Measurements from ENCODE around the gene FAM228A.
"Not testable (repeated sequence)": the region's sequence is repeated elsewhere in the genome, so short reads cannot be mapped to it uniquely, and the experiment has no call there.

FAM228A gene

DNA sequence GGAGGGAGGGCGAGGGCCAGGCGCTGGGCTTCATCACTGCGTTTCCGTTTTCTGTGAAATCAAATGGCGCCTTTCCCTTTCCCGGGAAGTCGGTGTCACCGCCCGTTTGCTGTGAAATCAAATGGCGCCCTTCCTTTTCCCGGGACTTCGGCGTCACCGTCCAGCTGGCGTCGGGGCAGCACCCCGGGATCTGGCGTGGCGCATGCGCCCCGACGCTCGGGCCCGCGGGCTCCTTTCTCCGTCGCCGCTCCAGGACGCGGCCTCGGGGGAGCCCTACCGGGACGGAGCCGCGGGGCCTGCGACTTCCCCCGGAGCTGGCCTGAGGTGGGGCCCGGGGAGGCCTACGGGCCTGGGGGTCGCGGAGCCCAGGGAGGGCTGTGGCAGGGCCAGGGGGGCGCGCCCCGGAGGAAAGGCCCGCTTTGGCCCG lies at the start of gene FAM228A:
TSS of gene FAM228A (plus strand) at position 203 of the 427 bp plus-strand sequence. CDS start 428 bp downstream, outside the sequence.
- no peak for DNase-seq (ENCODE audit: low read depth in 4 of 4, low spot score in 1 of 4)

DNA sequence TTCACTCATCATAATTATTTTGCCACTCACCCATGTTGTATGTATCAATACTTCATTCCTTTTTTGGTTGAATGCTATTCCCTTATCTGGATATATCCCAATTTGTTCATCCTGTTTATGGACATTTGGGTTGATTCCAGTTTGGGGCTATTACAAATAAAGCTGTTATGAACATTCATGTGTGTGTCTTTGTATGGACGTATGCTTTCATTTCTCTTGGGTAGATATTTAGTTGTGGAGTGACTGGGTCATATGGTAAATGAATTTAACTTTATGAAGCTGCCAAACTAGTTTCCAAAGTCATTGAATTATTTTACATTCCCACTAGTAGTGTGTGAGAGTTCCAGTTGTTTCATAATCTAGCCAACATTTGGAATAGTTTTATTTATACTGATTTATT lies 48.9 kb upstream of the FAM228A start:
- DNase-seq (ENCODE audit: low read depth in 4 of 4, low spot score in 1 of 4): no peak

DNA sequence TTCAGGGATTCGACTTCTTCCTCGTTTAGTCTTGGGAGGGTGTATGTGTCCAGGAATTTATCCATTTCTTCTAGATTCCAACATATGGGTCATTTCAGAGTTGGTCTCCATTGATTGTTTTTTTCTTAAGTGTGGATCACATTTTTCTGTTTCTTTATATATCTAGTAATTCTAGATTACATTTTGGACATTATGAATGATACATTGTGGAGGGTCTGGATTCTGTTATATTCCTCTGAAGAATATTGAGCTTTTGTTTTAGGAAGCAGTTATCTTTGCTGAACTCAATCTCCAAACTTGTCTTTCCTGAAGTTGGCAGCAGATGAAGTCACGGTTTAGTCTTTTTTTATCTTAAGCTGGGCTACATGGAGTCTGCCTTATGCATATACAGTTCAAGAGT lies 42.3 kb upstream of the FAM228A start:
- DNase-seq (ENCODE audit: low read depth in 4 of 4, low spot score in 1 of 4): no peak

DNA sequence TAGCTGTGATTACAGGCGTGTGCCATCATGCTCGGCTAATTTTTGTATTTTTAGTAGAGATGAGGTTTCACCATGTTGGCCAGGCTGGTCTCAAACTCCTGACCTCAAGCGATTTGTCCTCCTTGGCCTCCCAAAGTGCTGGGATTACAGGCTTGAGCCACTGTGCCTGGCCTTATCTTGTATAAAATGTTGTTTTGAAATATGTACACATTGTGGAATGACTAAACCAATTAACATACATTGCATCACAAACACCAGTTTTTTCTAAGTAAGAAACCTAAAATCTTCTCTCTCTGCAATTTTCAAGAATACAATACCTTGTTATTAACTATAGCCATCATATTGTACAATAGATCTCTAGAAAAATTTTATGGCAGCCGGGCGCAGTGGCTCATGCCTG lies 34.5 kb upstream of the FAM228A start:
- DNase-seq (ENCODE audit: low read depth in 4 of 4, low spot score in 1 of 4): not testable (repeated sequence)

DNA sequence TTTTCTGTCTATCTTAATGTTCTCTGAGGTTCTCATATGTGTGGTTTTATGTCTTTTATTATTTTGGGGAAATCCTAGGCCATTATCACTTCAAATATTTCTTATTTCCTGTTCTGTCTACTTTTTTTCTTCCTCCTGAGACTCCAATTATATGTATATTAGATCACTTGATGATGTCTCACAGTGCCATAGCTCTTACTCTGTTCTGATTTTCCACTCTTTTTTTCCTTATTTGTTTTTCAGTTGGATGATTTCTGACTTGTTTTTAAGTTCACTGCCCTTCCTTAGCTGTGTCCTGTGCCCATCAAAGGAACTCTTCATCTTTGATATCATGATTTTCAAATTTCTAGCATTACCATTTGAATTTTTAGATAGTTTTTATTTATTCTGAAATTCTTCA lies 27.5 kb upstream of the FAM228A start:
- no peak for DNase-seq (ENCODE audit: low read depth in 4 of 4, low spot score in 1 of 4)

DNA sequence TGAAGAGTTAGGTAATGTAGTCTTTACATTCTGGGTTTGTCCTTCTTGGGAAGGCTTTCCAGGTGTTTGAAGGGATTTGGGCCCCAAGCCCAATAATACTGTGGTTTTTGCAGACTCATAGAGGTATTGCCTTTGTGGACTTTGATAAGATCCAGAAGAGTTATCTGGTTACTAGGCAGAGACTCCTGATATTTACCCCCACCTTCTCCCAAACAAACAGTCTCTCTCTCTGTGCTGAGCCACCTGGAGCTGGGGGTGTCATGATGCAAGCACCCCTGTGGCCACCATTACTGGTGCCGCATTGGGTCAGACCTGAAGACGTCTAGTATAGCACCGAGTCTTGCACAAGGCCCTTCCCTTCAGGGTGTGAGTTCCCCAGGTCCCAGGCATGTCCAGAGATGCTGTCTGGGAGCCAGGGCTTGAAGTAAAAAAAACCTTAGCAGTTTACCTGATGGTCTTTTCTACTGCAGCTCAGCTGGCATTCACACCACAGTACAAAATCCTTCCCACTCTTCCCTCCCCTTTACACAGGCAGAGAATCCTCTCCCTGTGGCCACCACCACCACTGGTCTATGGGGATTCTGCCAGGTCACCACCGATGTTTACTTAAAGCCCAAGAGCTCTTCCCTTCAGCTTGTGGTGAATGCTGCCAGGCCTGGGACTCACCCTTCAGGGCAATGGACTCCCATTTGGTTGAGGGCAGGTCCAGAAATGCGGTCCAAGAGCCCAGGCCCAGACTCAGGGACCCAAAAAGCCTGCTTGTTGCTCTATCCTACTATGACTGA lies 22.2 kb upstream of the FAM228A start:
- DNase-seq (ENCODE audit: low read depth in 4 of 4, low spot score in 1 of 4): no peak

DNA sequence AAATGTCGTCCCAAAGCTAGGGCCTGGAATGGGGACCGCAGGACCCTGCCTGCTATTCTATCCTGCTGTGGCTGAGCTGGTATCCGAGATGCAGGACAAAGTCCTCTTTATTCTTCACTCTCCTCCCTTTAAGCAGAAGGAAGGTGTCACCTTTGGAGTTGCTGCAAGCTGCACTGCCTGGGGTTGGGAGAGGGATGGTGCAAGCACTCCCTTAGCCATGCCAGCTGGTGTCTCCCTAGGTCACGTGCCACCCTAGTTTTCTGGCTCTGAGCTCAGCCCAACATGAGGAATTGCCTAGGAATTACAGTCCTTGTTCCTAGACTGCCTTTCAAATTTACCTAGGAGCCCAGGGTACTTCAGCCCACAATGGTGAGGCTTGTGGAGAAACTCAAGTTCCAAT lies 21.4 kb upstream of the FAM228A start:
- no peak for DNase-seq (ENCODE audit: low read depth in 4 of 4, low spot score in 1 of 4)

DNA sequence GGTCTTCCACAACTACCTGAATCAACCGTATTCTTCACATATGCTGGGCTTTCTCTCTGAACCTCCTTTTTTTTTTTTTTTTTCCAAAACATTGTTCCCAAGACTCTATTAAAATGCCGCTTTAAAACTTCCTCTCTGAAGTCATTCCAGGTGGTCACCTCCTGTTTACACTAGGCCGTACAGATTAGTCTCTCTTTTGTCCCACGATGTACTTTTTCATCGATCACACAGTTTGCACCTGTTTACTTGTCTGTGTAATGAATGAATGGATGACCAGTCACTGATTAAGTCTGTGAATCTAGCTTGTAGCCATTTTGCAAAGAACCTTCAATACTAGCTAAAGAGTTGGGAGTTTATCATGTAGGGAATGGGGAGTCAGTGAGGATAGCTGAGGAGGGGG lies 16.7 kb upstream of the FAM228A start:
- no peak for DNase-seq (ENCODE audit: low read depth in 4 of 4, low spot score in 1 of 4)

DNA sequence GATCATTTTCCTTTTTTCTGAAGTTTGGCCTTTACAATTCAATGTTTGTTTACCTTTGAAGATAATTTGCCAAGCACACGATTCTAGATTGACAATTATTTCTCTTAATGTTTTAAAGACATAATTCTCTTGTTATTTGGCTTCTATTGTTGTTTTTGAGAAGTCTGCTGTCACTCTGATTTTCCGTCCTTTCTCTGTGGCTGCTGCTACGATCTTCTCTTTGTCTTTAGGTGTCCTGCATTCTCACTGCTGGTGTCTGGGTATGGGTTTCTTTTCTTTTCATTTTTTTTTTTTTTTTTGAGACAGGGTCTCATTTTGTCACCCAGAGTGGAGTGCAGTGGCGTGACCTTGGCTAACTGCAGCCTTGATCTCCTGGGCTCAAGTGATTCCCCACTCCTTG lies 15.1 kb upstream of the FAM228A start:
- DNase-seq (ENCODE audit: low read depth in 4 of 4, low spot score in 1 of 4): no peak

DNA sequence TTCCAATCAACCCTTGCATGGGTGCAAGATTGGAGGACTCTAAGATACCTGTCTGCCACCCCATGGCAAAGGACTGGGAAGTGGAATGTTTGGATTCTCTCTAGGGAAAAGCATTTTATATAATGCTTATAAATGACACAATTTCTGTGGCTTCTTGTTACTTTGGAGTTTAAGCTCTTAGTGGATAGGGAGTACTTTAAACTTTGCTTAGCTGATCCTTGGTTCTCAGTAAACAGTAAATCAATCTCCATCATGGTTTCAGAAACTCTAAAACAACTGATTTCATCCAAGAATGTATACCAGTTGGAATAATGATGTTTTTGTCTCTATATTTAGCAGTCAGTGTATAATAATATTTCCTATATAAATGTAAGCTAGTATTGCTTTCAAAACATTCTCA lies 14.1 kb upstream of the FAM228A start:
- DNase-seq (ENCODE audit: low read depth in 4 of 4, low spot score in 1 of 4): no peak

DNA sequence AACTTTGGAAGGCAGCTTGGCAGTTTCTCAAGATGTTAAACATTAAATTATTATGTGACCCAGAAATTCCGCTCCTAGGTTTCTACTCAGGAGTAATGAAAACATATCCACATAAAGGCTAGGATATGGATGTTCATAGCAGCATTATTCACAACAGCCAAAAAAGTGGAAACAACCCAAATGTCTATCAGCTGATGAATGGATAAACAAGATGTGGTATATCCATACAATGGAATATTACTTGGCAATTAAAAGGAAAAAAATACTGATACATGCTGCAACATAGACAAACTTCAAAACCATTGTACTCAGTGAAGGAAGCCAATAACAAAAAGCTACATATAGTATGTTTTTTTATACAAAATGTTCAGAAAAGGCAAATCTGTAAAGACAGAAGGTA lies 12.4 kb upstream of the FAM228A start:
- DNase-seq (ENCODE audit: low read depth in 4 of 4, low spot score in 1 of 4): no peak

DNA sequence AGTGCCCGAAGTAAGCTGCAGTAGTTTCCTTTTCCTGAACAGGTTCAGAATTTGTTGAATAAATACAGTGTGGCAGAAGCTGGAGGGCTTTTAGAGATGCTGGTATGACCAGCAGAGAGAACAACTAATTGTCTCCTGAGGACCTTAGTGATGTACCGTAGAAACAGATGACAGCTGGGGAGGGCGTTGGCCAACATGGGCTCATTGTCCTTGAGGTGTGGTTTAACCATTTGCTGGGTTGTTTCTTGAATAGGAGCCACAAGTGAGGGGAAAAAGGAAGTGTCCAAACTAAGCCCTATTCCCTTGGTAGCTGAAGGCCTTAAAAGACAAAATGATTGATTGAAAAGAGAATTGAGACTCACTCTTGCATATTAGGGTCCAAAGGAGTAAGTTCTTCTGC lies 11.7 kb upstream of the FAM228A start:
- no peak for DNase-seq (ENCODE audit: low read depth in 4 of 4, low spot score in 1 of 4)

DNA sequence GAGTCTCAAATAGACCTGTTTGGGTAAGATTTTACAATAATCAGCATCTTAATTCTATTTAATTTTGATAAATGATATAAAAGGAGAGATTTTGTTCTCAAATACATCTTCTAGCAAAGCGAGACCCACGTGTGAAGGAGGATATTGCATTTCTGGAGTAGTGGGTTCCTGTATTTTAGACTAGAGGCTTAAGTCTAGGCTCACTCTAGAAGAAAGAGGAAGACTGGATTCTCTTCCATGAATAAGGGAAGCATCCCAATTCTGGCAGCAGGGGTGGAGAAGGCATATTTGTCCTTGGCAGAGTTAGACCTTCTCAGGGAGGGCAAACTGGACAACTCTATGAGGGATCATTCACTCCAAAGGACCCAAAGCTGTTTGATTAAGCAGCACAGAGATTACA lies 11.3 kb upstream of the FAM228A start:
- DNase-seq (ENCODE audit: low read depth in 4 of 4, low spot score in 1 of 4): no peak

DNA sequence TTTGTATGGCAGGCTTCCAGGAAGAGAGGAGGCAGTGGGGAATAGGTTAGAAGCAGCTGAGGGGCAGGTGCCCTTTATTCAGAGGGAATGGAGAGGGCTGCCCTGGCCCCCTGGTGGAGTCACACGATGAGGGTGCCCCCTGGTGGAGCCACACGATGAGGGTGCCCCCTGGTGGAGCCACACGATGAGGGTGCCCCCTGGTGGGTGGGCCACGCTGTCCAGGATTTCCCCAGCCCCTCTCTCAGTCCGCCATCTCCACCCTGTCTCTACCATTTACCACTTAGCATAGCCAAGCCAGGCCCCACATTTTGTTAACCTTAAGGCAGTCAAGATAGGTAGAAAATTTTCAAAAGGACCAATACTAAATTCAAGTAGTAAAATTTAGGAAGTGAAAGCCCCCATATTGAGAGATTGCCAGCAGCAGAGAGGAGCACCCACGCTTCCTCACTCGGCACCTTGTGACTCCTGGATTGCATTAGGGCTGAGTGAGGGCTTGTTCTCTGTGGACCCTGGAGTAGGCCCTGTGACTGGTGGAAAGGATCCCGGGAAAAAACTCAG lies 10.4 kb upstream of the FAM228A start:
- DNase-seq (ENCODE audit: low read depth in 4 of 4, low spot score in 1 of 4): peak; percentile 2 to 24 (median 8)

DNA sequence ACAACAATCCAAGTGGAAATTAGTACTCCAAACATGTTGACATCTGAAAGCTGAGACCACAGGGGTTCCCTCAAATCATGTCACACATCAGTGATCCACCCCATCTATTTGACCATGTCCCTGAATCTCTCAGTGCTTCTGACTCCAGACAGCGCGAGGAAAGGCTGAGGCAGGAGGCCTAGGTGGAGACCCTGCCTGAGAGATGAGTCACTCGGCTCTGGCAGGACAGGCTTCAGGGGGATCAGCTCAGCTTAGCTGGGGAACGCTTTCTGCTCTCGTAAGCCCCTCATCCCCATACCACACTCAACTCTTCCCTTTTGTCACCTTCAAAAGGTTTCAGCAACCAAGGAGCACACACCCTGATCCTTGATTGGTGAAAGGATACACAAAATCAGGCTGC lies 5.8 kb upstream of the FAM228A start:
- no peak for DNase-seq (ENCODE audit: low read depth in 4 of 4, low spot score in 1 of 4)

DNA sequence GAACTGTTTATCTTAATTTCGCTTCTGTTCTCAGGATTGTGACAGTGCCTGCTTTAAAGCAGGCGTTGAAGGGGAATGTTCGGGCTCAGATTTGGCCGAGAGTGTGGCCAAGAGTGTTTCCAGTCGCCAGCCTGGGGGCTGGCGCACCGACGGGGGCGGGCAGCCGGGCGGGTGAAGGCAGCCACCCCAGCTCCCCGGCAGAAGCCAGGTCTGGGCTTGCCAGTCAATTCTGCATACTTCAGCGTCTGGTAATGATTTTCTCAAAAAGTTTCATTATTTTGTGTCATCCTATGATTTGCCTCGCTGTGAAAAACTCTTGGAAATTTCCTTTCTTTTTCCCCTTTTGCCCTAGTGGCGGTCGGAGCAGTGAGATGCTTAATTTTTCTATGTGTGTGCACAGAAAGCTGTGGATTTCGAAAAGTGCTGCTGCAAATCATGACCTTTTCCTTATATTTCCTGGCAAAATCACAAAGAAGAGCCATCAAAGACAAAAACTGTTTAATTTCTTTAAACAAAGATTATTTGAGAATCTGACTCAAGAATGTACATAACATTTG lies 856 bp downstream of the FAM228A start:
- no peak for DNase-seq (ENCODE audit: low read depth in 4 of 4, low spot score in 1 of 4)

DNA sequence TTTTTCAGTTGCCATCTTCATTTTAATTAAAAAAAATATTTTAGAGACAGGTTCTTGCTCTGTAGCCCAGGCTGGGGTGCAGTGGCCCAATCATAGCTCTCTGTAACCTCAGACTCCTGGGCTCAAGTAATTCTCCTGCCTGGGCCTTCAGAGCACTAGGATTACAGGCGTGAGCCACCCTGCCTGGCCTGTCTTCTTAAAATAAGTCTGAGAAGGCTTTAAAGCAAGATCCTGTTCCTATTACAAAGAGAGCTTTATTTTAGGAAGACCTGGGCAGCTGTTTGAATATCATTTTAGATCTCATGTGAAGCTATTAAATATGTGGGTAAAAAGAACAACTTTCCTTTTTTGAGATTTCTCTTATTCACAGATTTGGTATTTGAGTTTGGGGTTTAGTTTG lies 1.5 kb downstream of the FAM228A start:
- DNase-seq (ENCODE audit: low read depth in 4 of 4, low spot score in 1 of 4): no peak

DNA sequence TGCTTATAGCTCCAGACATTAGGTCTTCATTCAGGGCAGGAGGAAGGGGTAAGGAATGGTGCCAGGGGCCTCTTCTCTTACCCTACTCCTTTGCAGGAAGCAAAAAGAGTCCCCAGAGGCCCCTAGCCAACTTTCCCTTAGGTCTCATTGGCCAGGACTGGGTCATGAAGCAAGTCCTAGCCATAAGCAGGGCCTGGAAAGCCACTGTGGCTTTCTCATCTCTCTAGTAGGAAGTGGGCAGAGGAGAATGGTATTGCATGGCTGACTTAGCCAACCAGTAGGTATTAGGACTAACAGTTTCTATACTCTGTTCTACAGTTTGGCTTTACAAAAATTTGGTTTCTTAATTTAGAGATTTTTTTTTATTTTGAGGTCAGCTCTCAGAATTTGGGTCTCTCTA lies 4.8 kb downstream of the FAM228A start:
- DNase-seq (ENCODE audit: low read depth in 4 of 4, low spot score in 1 of 4): no peak

DNA sequence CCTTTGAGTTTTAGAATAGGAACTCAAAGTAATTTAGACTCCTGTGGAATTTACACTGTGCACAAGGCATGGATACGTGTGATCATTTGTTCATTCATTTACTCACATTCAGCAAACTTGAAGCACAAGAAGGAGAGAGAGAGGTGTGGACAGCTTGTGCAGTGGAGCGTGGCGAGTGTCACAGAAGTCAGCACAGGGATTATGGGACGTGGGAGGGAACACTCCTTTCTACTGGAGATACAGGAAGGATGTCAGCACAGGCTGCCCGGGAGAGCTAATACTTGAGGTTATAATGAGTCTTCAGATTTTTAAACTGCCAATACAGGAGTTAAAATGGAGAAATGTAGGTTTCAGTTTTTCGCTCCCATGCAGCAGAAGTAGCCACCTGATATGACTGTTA lies 7.0 kb downstream of the FAM228A start:
- DNase-seq (ENCODE audit: low read depth in 4 of 4, low spot score in 1 of 4): no peak

DNA sequence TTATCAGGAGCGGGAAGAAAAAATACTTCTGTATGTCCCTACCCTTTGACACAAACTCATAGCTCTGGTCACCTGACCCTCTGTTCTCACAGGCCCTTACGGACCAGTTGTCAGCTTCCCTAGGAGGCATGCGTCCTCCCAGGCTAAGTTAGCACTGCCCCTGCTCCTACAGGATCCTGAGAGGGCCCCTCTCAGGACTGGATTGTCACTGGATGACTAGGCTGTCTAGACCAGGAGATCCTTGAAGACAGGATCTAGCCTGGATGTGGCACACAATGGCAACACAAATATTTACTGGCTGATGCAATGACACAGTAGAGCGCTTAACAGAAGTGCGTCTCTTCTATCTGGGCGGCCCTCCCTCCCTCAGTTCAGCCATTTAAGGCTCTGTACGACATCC lies 7.7 kb downstream of the FAM228A start:
- DNase-seq (ENCODE audit: low read depth in 4 of 4, low spot score in 1 of 4): no peak

DNA sequence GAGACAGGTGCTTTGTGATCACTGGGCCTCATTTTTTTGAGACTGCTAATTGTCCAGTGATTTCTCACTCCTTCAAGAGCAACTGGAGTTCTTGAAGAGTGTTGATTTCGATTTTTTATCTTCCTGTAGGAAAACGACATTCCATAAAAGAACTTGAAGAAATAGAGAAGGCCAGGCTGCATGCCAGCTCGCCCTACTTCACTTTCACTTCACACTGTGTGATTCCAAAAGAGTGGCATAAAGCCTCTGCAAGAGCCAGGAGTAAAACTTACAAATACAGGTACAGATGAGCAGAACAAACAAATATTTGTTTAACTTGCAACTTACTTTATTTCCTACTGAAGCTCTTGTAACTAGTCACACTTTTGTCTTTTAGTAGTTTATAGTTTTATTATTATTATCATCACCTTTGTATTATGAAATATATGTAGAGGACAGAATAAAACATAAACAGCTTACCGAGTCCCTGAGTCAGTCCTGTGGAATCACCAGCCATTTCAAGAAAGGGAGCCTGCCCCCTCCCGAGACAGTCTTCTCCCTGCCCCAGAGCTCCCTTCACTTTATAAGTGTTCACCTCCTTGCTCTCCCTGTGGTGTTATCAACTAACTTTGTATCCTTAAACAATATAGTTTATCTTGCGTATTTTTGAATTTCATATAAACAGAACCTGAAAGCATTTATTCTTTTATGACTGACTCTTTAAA lies 8.7 kb downstream of the FAM228A start:
- DNase-seq (ENCODE audit: low read depth in 4 of 4, low spot score in 1 of 4): no peak

DNA sequence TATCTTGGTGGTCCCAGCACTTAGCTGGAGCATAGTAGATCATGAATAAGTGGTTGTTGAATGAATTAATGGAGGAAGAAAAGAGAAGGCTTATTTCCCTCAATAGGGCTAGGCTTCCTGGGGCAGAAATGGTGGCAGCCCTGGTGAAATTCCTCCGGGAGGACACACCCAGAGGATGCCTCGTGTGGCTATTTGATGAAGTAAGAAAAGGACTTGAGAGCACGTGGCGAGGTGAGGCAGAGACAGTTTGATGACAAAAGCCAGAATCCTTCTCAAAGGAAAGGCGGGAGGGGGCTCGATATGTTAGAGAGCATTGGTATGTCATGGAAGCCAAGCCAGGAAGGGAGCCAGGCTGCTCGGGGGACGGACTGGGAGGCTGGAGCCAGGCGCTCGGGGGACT lies 14.7 kb downstream of the FAM228A start:
- no peak for DNase-seq (ENCODE audit: low read depth in 4 of 4, low spot score in 1 of 4)

Measured in stimulated activated CD4-positive, alpha-beta T cell treated with anti-CD3 and anti-CD28 coated beads, Interleukin-1b, Interleukin-23, amount 100 ng/mL, for 24 hours (primary cell).